SIG-M5 treated with dmso at 0.1 percent for 504 hours (cell line): Measurements from ENCODE around the gene PDPK1.

Source experiments
- DNase-seq: peaks from one replicate; lab custom pipeline; 2025; ENCODE audit not compliant: unreplicated experiment; lab: John Stamatoyannopoulos, UW

Gene PDPK1

GRCh38 chr16:2507052-2507659, 30.7 kb upstream of the PDPK1 start:
- DNase-seq: no peak

- DNase-seq: no peak
Observed at GRCh38 chr16:2507665-2508064, 30.2 kb upstream of the PDPK1 start.

- DNase-seq: no peak
Observed at GRCh38 chr16:2508722-2509400, 29.0 kb upstream of the PDPK1 start.

- no peak for DNase-seq
Observed at GRCh38 chr16:2511128-2511800, 26.6 kb upstream of the PDPK1 start.

- no peak for DNase-seq
Observed at GRCh38 chr16:2511996-2512734, 25.7 kb upstream of the PDPK1 start.

- DNase-seq: no peak
Observed at GRCh38 chr16:2512735-2513404, 25.0 kb upstream of the PDPK1 start.

GRCh38 chr16:2513405-2514332, 24.2 kb upstream of the PDPK1 start, which contains the start of gene ATP6V0C:
ATP6V0C (plus strand) TSS chr16:2513952; CDS start chr16:2514104, 152 bp downstream.
- peak; percentile 68 for DNase-seq

GRCh38 chr16:2514333-2515179, 23.3 kb upstream of the PDPK1 start:
- DNase-seq: no peak

- peak; percentile 63 for DNase-seq
Observed at GRCh38 chr16:2515180-2515851, 22.5 kb upstream of the PDPK1 start.

GRCh38 chr16:2516391-2517240, 21.2 kb upstream of the PDPK1 start:
- peak; percentile 89 for DNase-seq

GRCh38 chr16:2517954-2518605, 19.7 kb upstream of the PDPK1 start:
- DNase-seq: no peak

- DNase-seq: no peak
Observed at GRCh38 chr16:2518823-2519710, 18.8 kb upstream of the PDPK1 start.

- DNase-seq: no peak
Observed at GRCh38 chr16:2519711-2520080, 18.1 kb upstream of the PDPK1 start.

- peak; percentile 88 for DNase-seq
Observed at GRCh38 chr16:2520097-2520783, 17.6 kb upstream of the PDPK1 start, which contains the start of gene AMDHD2. AMDHD2 (plus strand) TSS chr16:2520371; CDS start chr16:2520459, 88 bp downstream.

- DNase-seq: peak; percentile 52
Observed at GRCh38 chr16:2520784-2521531, 16.9 kb upstream of the PDPK1 start.
